Heart left ventricle (tissue), 16 donors: ENCODE data around the gene ITPR2. TPM values are rescaled to one million over a fixed set of nuclear protein-coding genes. Genes with fewer than 3 reads are reported as not detected.
"Not testable (repeated sequence)": the region's sequence is repeated elsewhere in the genome, so short reads cannot be mapped to it uniquely, and the experiment has no call there.

Source experiments
- ATAC-seq, 4 donors: fragments of 200-7000 bp; cut with Tn5 transposase; one replicate each; pipeline ENCODE4 v1.9.1; 2020 to 2022; ENCODE audit warnings: moderate library complexity in 4 of 4, mild to moderate bottlenecking in 3 of 4, moderate number of reproducible peaks in 1 of 4
- DNase-seq, 5 donors: peaks; one replicate each; pipeline ENCODE4 v3.0.0-alpha.2; 2020
- H3K27ac ChIP-seq, 12 donors: fragments of 200-600 bp; sonication (generic) in 4 of 12; one replicate each; pipeline versions ENCODE4 v1.5.0 to v1.8.0; 2016 to 2022; ENCODE audit warnings: mild to moderate bottlenecking in 2 of 12
- H3K27me3 ChIP-seq, 9 donors: fragments of 200-600 bp; sonication (generic) in 2 of 9; one replicate each; pipeline versions ENCODE4 v1.5.1 to v1.8.0; 2016 to 2022; ENCODE audit warnings: mild to moderate bottlenecking in 3 of 9
- H3K36me3 ChIP-seq, 9 donors: fragments of 200-600 bp; sonication (generic) in 2 of 9; one replicate each; pipeline versions ENCODE4 v1.5.0 to v1.8.0; 2018 to 2022; ENCODE audit warnings: mild to moderate bottlenecking in 2 of 9
- H3K4me1 ChIP-seq, 12 donors: fragments of 200-600 bp; sonication (generic) in 4 of 12; one replicate each; pipeline versions ENCODE4 v1.5.0 to v1.8.0; 2016 to 2022; ENCODE audit warnings: mild to moderate bottlenecking in 3 of 12
- H3K4me3 ChIP-seq, 12 donors: fragments of 200-600 bp; sonication (generic) in 4 of 12; one replicate each; pipeline versions ENCODE4 v1.5.0 to v1.8.0; 2017 to 2022; ENCODE audit warnings: mild to moderate bottlenecking in 9 of 12, moderate library complexity in 4 of 12
- H3K9me3 ChIP-seq, 12 donors: fragments of 200-600 bp; sonication (generic) in 4 of 12; one replicate each; pipeline versions ENCODE4 v1.5.0 to v1.8.0; 2016 to 2022; ENCODE audit warnings: mild to moderate bottlenecking in 1 of 12
- POLR2A ChIP-seq, 2 donors: fragments of 450-650 bp; IDR thresholded peaks; one replicate each; pipeline ENCODE4 v1.6.1; 2017; ENCODE audit warnings: antibody characterized with exemption in 2 of 2, mild to moderate bottlenecking in 2 of 2, moderate library complexity in 2 of 2
- WGBS, 4 donors: extraction: QIAGEN DNeasy Blood & Tissue Kit in 2 of 4; methylation state at CpG; one replicate each; pipeline versions ENCODE4 v1.1.5 to v1.1.7; 2013 to 2018; 5-methylcytosine and 5-hydroxymethylcytosine counted together
- intact Hi-C, 10 donors: fragments of 100-400 bp; cut with DNase I; formaldehyde crosslinking; loops; one replicate each; pipeline versions ENCODE4 v1.11.1 to v1.14.2; 2022
- polyA plus RNA-seq, 2 donors: library from polyadenylated mRNA; stranded (reverse); fragments of 200-250 nt; gene quantifications; one replicate each; pipeline ENCODE4 v1.2.3, GENCODE V29; 2013
- total RNA-seq, 9 donors: library from RNA; depleted of rRNA in 2 of 9; stranded (reverse); fragments of >200 nt in 2 of 9; fragmentation: NEBNext Ultra II Directional in 3 of 9; extraction: Animal tissue kit (Norgen Biotek cat#: 25700) in 3 of 9; gene quantifications; one replicate each; pipeline versions ENCODE4 v1.1.0 to v1.2.4, GENCODE V29; 2016 to 2023
- TF ChIP-seq, protein P1 (sequence below), 12 donors: fragments of 200-600 bp; sonication (generic) in 4 of 12; IDR thresholded peaks; one replicate each; pipeline versions ENCODE4 v1.5.0 to v1.8.0; 2018 to 2022; ENCODE audit warnings: antibody characterized with exemption in 12 of 12, mild to moderate bottlenecking in 5 of 12
- donor health status: ischemic (EF 13 %, LVEDD 7.1; RV severe dilation, severe dysfunction).
- donor health status: healthy with polysubstance abuse.
- donor health status: DM: no; HTN: yes; CAD: no.
- donor health status: DM: no; HTN: no; CAD: no.
- donor health status: ischemic (EF 25% LVEDD 6.9; RV normal size, moderate dysfunction).
- donor health status: ischemic (EF 25% LVEDD 5.7; RV mildly dilated, moderate dysfunction).
- donor health status: healthy.
- donor health status: DM: yes; HTN: yes; CAD: no.
- donor health status: ischemic (EF 35%, LVEDD 5.7; RV mildly dilated, moderate dysfunction).
- donor health status: nonischemic (EF 11% LVEDD 7.7; RV severe dilation, severe dysfunction).
- donor health status: DM: yes; HTN: yes; CAD: no.
- donor health status: PGD.
- donor health status: ischemic (EF 29% LVEDD 5.4; RV normal size, mild dysfunction).
- donor health status: nonischemic (EF 23%, LVEDD 6.1; RV moderate dilation, normal function).

ITPR2 gene
- total and polyA plus RNA-seq, 11 donors: 3.4 to 45.6 (median 11.8) TPM

GRCh38 chr12:26786865-26787514 is 46.0 kb downstream of the ITPR2 start:
- intact Hi-C loops: no loop called here
- peaks cover 0 to 66% (median 13%) of the 10 kb centered on the region in 12 donors for H3K4me1 ChIP-seq
- ATAC-seq: peak; percentile 58 to 88 (median 82)
- H3K36me3 ChIP-seq: no peaks in the 10 kb centered on the region
- H3K27me3 ChIP-seq: no peaks in the 10 kb centered on the region
- DNase-seq: peak in 4 of 5 donors; percentile 21 to 41 (median 30)
- H3K27ac ChIP-seq: peak overlapping the region; percentile 16 to 80 (median 53)
- 35 to 68% (median 48%) methylated on average over 2 of the region's 2 CpGs for WGBS, 4 donors
- no peak for TF ChIP-seq POLR2A (IDR thresholded peaks at IDR 0.05)
- TF ChIP-seq, protein P1, sequence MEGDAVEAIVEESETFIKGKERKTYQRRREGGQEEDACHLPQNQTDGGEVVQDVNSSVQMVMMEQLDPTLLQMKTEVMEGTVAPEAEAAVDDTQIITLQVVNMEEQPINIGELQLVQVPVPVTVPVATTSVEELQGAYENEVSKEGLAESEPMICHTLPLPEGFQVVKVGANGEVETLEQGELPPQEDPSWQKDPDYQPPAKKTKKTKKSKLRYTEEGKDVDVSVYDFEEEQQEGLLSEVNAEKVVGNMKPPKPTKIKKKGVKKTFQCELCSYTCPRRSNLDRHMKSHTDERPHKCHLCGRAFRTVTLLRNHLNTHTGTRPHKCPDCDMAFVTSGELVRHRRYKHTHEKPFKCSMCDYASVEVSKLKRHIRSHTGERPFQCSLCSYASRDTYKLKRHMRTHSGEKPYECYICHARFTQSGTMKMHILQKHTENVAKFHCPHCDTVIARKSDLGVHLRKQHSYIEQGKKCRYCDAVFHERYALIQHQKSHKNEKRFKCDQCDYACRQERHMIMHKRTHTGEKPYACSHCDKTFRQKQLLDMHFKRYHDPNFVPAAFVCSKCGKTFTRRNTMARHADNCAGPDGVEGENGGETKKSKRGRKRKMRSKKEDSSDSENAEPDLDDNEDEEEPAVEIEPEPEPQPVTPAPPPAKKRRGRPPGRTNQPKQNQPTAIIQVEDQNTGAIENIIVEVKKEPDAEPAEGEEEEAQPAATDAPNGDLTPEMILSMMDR (IDR thresholded peaks at IDR 0.05): no peak
- no peaks in the 10 kb centered on the region for H3K9me3 ChIP-seq
- no peak overlapping the region for H3K4me3 ChIP-seq

DNA sequence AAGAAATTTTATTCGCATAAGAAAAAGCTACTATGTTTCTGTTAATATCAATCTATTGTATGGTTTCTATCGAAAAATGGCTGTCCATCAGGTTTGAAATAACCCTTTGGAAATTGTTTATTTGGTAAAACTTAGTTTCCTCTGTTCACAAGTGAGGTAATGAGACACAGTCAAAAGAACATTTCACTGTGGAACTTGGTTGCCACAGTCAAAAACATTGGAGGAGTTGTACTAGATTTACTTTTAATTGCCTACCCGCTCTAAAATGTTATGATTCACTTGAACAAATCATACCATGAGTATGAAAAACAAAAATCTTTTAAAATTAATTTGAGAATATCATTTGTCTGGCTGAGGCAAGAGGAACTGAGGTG is 46.5 kb downstream of the ITPR2 start:
- DNase-seq (no peak), ATAC-seq (peak in 2 of 4 donors; percentile 14 to 17)
- peak overlapping the region in 11 of 12 donors; percentile 28 to 80 (median 60) for H3K27ac ChIP-seq
- TF ChIP-seq, protein P1 (IDR thresholded peaks at IDR 0.05): no peak
- TF ChIP-seq POLR2A (IDR thresholded peaks at IDR 0.05): no peak
- intact Hi-C loops: no loop called here
- H3K4me3 ChIP-seq: no peak overlapping the region
- peaks cover 0 to 3% (median 0%) of the 10 kb centered on the region in 9 donors for H3K36me3 ChIP-seq
- no peaks in the 10 kb centered on the region for H3K27me3 ChIP-seq
- peaks cover 0 to 61% (median 13%) of the 10 kb centered on the region in 12 donors for H3K4me1 ChIP-seq
- no peaks in the 10 kb centered on the region for H3K9me3 ChIP-seq
- 78 to 89% (median 85%) methylated on average over 3 of the region's 3 CpGs for WGBS, 4 donors

DNA sequence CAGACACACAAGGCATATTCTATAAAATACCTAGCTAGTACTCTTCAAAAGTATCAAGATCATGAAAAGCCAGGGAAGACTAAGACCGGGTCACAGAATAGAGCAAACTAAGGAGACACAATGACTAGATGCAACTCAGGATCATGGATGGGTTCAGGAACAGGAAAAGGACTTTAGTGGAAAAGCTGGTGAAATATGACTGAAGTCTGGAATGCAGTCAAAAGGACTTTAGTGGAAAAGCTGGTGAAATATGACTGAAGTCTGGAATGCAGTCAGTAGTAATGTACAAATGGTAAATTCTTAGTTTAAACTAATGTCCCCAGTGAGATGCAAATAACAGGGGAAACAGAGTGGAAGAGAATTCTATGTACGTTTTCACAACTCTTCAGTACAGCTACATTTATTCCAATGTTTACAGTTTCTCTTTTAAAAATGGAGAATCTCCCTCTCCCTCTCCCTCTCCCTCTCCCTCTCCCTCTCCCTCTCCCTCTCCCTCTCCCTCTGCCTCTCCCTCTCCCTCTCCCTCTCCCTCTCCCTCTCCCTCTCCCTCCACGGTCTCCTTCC is 49.1 kb downstream of the ITPR2 start:
- WGBS, 4 donors: 77 to 90% (median 83%) methylated on average over 2 to 3 of the region's 3 CpGs
- Histone ChIP-seq H3K4me1 (peaks cover 0 to 36% (median 11%) of the 10 kb centered on the region in 12 donors), H3K4me3 (peak overlapping the region in 1 of 12 donors; percentile 26), H3K27ac (peak overlapping the region in 1 of 12 donors; percentile 39)
- H3K27me3 ChIP-seq, intact Hi-C loops, ATAC-seq, DNase-seq, H3K9me3 ChIP-seq, H3K36me3 ChIP-seq: not testable (repeated sequence)

GRCh38 chr12:26783131-26783526 is 49.9 kb downstream of the ITPR2 start:
- intact Hi-C loops: no loop called here
- no peak overlapping the region for H3K4me3 ChIP-seq
- H3K36me3 ChIP-seq: peaks cover 0 to 3% (median 0%) of the 10 kb centered on the region in 9 donors
- ATAC-seq: no peak
- TF ChIP-seq, protein P1 (IDR thresholded peaks at IDR 0.05): no peak
- DNase-seq: no peak
- WGBS, 4 donors: 79 to 88% (median 87%) methylated on average over 1 of the region's 1 CpG
- H3K9me3 ChIP-seq: peaks cover 0 to 6% (median under 1%) of the 10 kb centered on the region in 12 donors
- H3K27me3 ChIP-seq: no peaks in the 10 kb centered on the region
- peaks cover 0 to 29% (median 11%) of the 10 kb centered on the region in 12 donors for H3K4me1 ChIP-seq
- H3K27ac ChIP-seq: peak overlapping the region in 1 of 12 donors; percentile 39
